OCI-LY1 (cell line): ENCODE measurements around the gene FAM13A.

ENCODE experiments used
- EZH2 ChIP-seq: fragments of 200-600 bp; sonication (generic), shearing (Covaris generic); IDR thresholded peaks from 2 replicates; pipeline ENCODE4 v1.8.0; 2017; ENCODE audit warnings: borderline replicate concordance, mixed run types, mild to moderate bottlenecking, antibody characterized with exemption, low read length, moderate library complexity, mixed read lengths
- TF ChIP-seq, protein P1 (sequence below): fragments of 200-600 bp; sonication (generic), shearing (Covaris generic); IDR thresholded peaks from 2 replicates; pipeline ENCODE4 v1.5.1; 2017; ENCODE audit warnings: mild to moderate bottlenecking, antibody characterized with exemption, low read length, moderate library complexity, mixed read lengths

DNA sequence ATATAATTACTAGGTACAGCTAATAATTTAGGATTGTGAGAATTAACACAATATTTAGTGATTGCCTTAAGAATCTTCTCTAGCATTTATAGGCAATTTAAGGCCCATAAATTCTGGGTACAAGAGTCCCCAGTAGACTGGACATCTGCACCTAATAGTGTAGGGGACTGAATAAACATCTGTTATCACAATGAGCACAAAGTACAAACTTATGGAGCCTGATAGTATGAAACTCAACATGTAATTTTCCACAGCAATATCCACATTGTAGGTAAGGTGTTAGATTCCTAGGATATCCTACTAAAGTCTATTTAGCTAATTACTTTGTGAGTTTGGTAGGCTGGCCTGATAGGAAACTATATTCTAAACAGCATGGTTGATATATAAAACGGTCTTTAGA, 178.3 kb downstream of the FAM13A start:
- TF ChIP-seq, protein P1, sequence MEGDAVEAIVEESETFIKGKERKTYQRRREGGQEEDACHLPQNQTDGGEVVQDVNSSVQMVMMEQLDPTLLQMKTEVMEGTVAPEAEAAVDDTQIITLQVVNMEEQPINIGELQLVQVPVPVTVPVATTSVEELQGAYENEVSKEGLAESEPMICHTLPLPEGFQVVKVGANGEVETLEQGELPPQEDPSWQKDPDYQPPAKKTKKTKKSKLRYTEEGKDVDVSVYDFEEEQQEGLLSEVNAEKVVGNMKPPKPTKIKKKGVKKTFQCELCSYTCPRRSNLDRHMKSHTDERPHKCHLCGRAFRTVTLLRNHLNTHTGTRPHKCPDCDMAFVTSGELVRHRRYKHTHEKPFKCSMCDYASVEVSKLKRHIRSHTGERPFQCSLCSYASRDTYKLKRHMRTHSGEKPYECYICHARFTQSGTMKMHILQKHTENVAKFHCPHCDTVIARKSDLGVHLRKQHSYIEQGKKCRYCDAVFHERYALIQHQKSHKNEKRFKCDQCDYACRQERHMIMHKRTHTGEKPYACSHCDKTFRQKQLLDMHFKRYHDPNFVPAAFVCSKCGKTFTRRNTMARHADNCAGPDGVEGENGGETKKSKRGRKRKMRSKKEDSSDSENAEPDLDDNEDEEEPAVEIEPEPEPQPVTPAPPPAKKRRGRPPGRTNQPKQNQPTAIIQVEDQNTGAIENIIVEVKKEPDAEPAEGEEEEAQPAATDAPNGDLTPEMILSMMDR, result no peak
- TF ChIP-seq EZH2, result no peak
